Measurements from ENCODE around the gene KRT10.
A peak's percentile ranks its signal among the peaks of the same experiment; 100 is the strongest.

Gene KRT10

GRCh38 chr17:40779181-40779909, 43.1 kb downstream of the KRT10 start:
- no peak for TF ChIP-seq CTCF (IDR thresholded peaks at IDR 0.05)
- peak overlapping the region; percentile 9 for H3K4me3 ChIP-seq
- H3K27ac ChIP-seq: no peak overlapping the region
- DNase-seq (ENCODE audit: low spot score): no peak

- no peak overlapping the region for H3K4me3 ChIP-seq
- no peak for TF ChIP-seq CTCF (IDR thresholded peaks at IDR 0.05)
- no peak for DNase-seq (ENCODE audit: low spot score)
- no peak overlapping the region for H3K27ac ChIP-seq
These were observed 44.0 kb downstream of the KRT10 start for GRCh38 chr17:40778461-40778860.

- TF ChIP-seq CTCF (IDR thresholded peaks at IDR 0.05): no peak
- Histone ChIP-seq H3K4me3 (no peak overlapping the region), H3K27ac (no peak overlapping the region)
- no peak for DNase-seq (ENCODE audit: low spot score)
These were observed 44.4 kb downstream of the KRT10 start for GRCh38 chr17:40777971-40778370.

- TF ChIP-seq CTCF (IDR thresholded peaks at IDR 0.05): no peak
- Histone ChIP-seq H3K27ac (no peak overlapping the region), H3K4me3 (no peak overlapping the region)
- DNase-seq (ENCODE audit: low spot score): no peak
These were observed 45.0 kb downstream of the KRT10 start for GRCh38 chr17:40777459-40777858.

GRCh38 chr17:40775945-40776344, 46.5 kb downstream of the KRT10 start:
- H3K4me3 ChIP-seq: no peak overlapping the region
- no peak overlapping the region for H3K27ac ChIP-seq
- no peak for DNase-seq (ENCODE audit: low spot score)
- TF ChIP-seq CTCF (IDR thresholded peaks at IDR 0.05): no peak

GRCh38 chr17:40772101-40772500, 50.3 kb downstream of the KRT10 start, which contains the start of gene KRT26:
Gene KRT26, minus strand, starts transcription at chr17:40772201. Its CDS starts 88 bp downstream, at chr17:40772113.
- TF ChIP-seq CTCF (IDR thresholded peaks at IDR 0.05): no peak
- no peak within 1 kb of the TSS for H3K4me3 ChIP-seq
- DNase-seq (ENCODE audit: low spot score): no peak
- no peak within 1 kb of the TSS for H3K27ac ChIP-seq
